SJSA1 (cell line): Measurements from ENCODE around the gene AK5. TPM values are rescaled to one million over a fixed set of nuclear protein-coding genes. Genes with fewer than 3 reads are reported as not detected.
A peak's percentile ranks its signal among the peaks of the same experiment; 100 is the strongest.

Source experiments
- DNase-seq, 2 experiments: peaks; one replicate each; pipeline ENCODE4 v3.0.0-alpha.2; 2015 to 2020; ENCODE audit warnings: low spot score in 2 of 2, low read depth in 1 of 2
- H3K27ac ChIP-seq: fragments of 250-450 bp; sonication (Bioruptor Pico); 2 replicates; pipeline ENCODE4 v1.5.1; 2020; ENCODE audit warnings: mild to moderate bottlenecking, moderate library complexity
- H3K27me3 ChIP-seq: fragments of 250-450 bp; sonication (Bioruptor Pico); replicated peaks from 2 replicates; pipeline ENCODE4 v1.5.1; 2020; ENCODE audit warnings: mild to moderate bottlenecking, moderate library complexity
- H3K36me3 ChIP-seq: fragments of 250-450 bp; sonication (Bioruptor Pico); 2 replicates; pipeline ENCODE4 v1.5.1; 2020; ENCODE audit warnings: mild to moderate bottlenecking
- H3K4me1 ChIP-seq: fragments of 250-450 bp; sonication (Bioruptor Pico); replicated peaks from 2 replicates; pipeline ENCODE4 v1.6.1; 2021; ENCODE audit warnings: mild to moderate bottlenecking
- H3K4me3 ChIP-seq: fragments of 250-450 bp; sonication (Bioruptor Pico); 2 replicates; pipeline ENCODE4 v1.5.1; 2020; ENCODE audit warnings: mild to moderate bottlenecking
- H3K9me3 ChIP-seq: fragments of 250-450 bp; sonication (Bioruptor Pico); replicated peaks from 2 replicates; pipeline ENCODE4 v1.5.1; 2020; ENCODE audit warnings: mild to moderate bottlenecking
- total RNA-seq: library from RNA; depleted of rRNA; stranded (reverse); fragments of >200 nt; shearing (Covaris generic); gene quantifications from 2 replicates; pipeline ENCODE4 v1.2.3, GENCODE V29; 2014

Gene AK5
- total RNA-seq, 1 experiment from 2014 or later, result 1.4 TPM

DNA sequence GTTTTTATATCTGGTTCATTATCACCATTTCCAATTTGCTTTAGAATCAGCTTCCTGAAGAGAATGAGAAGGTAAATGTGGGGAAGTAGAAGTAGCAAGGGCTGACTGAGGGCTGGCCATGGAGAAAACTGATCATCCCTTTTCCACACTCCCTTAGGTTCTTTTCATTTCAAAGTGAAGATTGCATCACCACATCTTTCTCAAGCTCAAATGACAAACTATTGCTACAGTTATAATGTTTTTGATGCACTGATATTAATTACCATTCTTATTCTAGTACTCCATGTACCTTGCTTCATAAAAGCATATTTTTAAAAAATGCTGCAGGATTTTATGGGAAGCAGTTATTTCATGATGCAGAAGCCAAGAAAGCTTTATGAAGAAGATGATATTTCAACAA lies 7.9 kb upstream of the AK5 start:
- H3K27ac ChIP-seq, result no peak overlapping the region
- H3K36me3 ChIP-seq, result no peaks in the 10 kb centered on the region
- no peak overlapping the region for H3K4me3 ChIP-seq
- no peaks in the 10 kb centered on the region for H3K9me3 ChIP-seq
- no peaks in the 10 kb centered on the region for H3K4me1 ChIP-seq
- no peaks in the 10 kb centered on the region; the same call in none of the 2 replicates for H3K27me3 ChIP-seq
- no peak for DNase-seq

DNA sequence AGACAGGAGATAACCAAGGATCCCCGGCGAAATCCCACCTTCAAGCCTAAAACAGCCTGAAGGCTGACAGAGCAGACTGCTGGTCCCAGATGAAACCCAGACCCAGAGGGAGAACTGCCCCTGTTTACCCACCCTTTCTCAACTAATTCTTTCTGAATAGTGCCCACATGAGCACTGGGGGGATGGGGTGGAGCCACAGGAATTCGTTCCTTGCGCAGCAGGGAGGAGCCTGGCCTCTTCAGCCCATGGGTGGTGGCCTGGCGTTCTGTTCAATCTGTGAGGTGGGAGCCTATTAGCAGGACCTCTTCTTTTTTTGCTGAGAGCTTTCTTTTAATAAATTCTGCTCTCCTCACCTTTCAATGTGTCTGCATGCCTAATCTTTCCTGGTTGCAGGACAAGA lies 6.6 kb upstream of the AK5 start:
- Histone ChIP-seq H3K27me3 (no peaks in the 10 kb centered on the region; the same call in none of the 2 replicates), H3K9me3 (no peaks in the 10 kb centered on the region), H3K4me3 (no peak overlapping the region), H3K27ac (no peak overlapping the region), H3K36me3 (no peaks in the 10 kb centered on the region), H3K4me1 (no peaks in the 10 kb centered on the region)
- DNase-seq, result no peak

DNA sequence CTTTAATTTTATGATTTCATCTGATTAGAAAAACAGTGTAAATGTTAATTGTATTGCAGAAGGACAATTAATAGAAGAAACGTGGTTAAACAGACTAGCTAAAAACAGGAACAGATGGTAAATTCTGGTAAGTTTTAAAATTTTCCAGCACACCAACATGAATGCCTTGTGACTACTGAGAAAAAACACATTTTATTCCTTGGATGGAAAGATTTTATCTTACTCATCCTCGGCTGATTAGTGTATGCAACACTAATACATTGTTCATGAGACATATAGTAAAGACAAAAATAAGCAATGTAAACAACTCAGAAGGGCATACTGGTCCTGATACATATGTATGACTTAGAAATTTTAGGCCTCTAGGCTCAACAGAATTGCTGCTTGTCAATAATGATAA lies 4.9 kb upstream of the AK5 start:
- peaks cover 4% of the 10 kb centered on the region; the same call in 1 of the 2 replicates for H3K4me1 ChIP-seq
- peaks cover 12% of the 10 kb centered on the region for H3K27me3 ChIP-seq
- no peaks in the 10 kb centered on the region for H3K36me3 ChIP-seq
- no peaks in the 10 kb centered on the region for H3K9me3 ChIP-seq
- DNase-seq, result no peak
- no peak overlapping the region for H3K4me3 ChIP-seq
- H3K27ac ChIP-seq, result no peak overlapping the region

DNA sequence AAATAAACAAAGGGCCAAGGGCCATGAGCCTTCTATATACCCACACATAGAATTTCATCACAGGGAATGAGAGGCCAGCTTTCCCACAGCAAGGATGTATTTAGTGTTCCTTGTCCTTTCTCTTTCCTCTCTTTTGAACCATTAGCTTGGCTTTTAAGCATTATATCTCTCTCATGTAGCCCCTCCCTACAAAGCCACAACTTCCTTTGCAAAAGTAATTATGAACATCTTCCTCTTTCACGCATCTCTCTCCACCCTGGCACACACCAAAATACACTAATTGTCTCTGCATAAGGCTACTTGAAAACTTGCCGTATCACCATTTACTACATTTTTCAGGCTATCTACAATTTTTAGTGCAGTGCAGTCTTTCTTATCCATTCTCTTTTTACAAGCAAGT lies 1.9 kb upstream of the AK5 start:
- no peaks in the 10 kb centered on the region for H3K36me3 ChIP-seq
- H3K4me1 ChIP-seq, result peaks cover 14% of the 10 kb centered on the region
- DNase-seq, result no peak
- H3K4me3 ChIP-seq, result no peak overlapping the region
- peaks cover 33% of the 10 kb centered on the region for H3K27me3 ChIP-seq
- H3K27ac ChIP-seq, result no peak overlapping the region
- H3K9me3 ChIP-seq, result no peaks in the 10 kb centered on the region; the same call in 1 of the 2 replicates

DNA sequence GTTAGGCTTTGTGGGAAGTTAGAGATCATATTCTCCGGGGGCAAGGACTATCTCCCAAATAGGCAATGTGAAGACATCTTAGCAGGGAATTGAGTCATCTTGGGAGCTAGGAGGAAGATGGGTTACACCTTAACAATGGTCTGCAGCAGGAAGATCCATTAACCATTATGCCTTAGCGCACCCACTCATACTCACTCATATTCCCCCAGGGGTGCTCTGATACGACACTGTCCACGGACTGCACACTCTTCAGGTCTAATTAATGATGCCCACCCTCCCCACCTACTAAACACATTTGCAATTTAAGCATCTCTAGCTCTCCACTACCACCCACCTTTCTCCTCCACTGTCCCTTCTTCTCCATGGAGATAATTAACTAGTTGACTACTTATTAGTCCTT lies 857 bp upstream of the AK5 start:
- Histone ChIP-seq H3K36me3 (no peaks in the 10 kb centered on the region), H3K9me3 (no peaks in the 10 kb centered on the region; the same call in 1 of the 2 replicates), H3K27me3 (peaks cover 38% of the 10 kb centered on the region), H3K4me1 (peaks cover 14% of the 10 kb centered on the region), H3K27ac (no peak overlapping the region), H3K4me3 (no peak overlapping the region)
- no peak for DNase-seq

DNA sequence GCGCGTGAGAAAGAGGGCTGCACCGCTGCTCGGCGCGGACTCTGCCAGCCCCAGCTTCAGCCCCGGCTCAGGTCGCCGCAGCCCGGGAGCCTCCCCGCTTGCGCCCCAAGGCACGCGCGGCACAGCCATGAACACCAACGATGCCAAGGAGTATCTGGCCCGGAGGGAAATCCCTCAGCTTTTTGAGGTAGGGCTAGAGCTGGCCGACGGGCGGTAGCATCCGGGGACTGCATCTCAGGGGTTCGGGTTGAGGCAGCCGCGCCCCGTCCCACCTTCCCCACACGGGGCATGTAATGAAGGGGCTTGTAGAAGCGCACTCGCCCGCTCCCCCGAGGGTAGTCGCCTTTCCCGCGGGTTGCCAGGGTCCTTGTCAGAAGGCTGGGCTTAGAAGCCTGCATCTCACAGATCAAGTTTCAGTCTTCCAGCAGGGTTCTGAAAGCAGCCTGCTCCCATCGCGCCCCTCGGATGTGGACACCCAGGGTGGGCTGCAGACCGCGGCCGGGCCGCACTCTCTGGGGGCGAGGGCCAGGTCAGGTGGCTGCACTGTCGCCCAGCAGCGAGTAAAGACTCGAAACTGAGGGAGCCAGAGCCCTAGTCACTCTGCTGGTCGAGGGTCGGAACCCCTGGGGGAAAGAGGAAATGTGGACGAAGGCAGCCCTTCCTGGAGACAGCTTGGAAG lies 507 bp downstream of the AK5 start:
- H3K27ac ChIP-seq, result no peak overlapping the region
- H3K36me3 ChIP-seq, result no peaks in the 10 kb centered on the region
- no peaks in the 10 kb centered on the region; the same call in 1 of the 2 replicates for H3K9me3 ChIP-seq
- peak overlapping the region; percentile 47 for H3K4me3 ChIP-seq
- peak; percentile 39 to 40 for DNase-seq
- peaks cover 14% of the 10 kb centered on the region for H3K4me1 ChIP-seq
- H3K27me3 ChIP-seq, result peaks cover 41% of the 10 kb centered on the region

DNA sequence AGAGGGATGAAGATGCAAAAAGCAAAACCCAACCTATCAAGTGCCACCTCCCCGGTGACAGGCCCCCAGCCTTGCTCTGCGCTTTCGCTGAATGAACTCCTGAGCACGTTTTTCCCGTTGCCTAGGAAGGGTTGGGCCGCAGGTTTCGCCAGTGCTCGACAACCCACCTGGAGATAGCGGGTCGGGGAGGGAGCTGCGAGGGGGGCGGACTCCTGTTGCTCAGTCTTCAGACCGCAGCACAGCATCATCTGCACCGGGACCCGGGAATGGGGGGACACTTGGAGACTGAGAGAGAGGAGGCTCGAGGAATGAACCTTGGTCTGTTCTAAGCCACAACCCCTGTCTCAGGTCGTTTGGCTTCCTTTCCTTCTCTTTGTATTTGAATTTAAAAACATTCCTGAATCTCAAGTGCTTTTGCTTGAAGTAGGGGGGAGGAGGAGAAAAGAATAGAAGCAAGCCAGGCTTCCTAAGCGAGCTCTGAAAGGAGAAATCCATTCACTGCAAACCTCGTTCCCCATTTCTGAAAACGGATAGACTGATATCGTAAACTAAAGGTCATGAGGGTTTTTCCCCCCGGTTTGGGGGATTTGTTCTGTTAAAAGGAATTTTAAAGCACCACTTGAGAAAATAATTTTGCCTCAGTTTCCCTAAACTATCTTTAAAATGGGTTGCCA lies 1.2 kb downstream of the AK5 start:
- H3K27me3 ChIP-seq, result peaks cover 41% of the 10 kb centered on the region
- H3K27ac ChIP-seq, result no peak overlapping the region
- peak in 1 of 2 experiments; percentile 4 for DNase-seq
- peak overlapping the region; percentile 47 for H3K4me3 ChIP-seq
- peaks cover 14% of the 10 kb centered on the region for H3K4me1 ChIP-seq
- no peaks in the 10 kb centered on the region for H3K36me3 ChIP-seq
- H3K9me3 ChIP-seq, result no peaks in the 10 kb centered on the region; the same call in 1 of the 2 replicates

DNA sequence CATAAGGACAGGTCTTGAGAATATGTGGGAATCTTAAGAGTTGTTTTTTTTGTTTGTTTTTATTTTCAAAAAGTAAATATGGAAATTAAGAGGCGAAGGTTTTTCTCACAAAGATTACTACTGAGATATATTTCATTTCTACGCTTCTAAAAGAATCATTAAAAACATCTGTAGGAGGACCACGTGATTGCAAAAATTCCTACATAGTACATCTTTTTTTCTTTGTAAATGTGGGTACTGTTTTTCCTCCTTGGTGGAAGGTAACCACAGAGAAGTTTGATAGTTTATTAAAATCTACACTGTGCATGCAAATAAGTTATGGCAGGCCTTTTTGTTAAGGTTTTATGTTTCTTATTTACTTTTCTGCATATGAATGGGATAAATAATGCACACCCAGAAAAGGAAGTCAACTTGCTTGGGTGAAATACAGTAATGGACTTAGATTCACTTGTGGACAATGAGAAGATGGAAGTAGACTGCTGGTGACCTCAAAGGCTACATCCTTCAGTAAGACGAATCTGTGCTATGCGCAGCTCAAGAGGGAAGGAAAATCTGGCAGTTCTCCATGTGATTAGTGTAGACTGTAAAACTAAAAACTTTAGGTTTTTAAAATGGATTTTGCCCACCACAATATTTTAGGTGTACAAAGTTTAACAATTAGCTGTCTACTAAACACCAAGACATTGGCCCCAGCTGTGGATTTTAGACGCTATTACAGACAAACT lies 2.0 kb downstream of the AK5 start:
- no peaks in the 10 kb centered on the region for H3K36me3 ChIP-seq
- DNase-seq, result no peak
- H3K27ac ChIP-seq, result no peak overlapping the region
- no peaks in the 10 kb centered on the region; the same call in 1 of the 2 replicates for H3K9me3 ChIP-seq
- peaks cover 14% of the 10 kb centered on the region for H3K4me1 ChIP-seq
- peaks cover 41% of the 10 kb centered on the region for H3K27me3 ChIP-seq
- H3K4me3 ChIP-seq, result no peak overlapping the region

DNA sequence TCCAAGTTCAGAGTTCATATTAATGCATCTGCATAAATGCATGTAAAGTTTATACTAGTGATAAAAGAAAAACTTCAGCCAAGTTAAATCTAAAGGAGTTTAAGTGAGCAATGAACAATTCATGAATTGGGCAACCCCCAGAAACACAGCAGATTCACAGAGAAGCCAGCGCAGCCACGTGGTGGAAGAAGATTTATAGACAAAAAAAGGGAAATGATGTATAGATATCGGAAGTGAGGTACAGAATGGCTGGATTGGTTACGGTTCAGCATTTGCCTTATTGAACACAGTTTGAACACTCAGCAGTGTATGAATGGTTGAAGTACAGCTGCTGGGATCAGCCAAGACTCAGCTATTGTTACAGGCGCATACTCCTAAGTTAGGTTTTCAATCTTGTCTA lies 5.7 kb downstream of the AK5 start:
- H3K27me3 ChIP-seq, result peaks cover 24% of the 10 kb centered on the region
- H3K4me3 ChIP-seq, result no peak overlapping the region
- H3K27ac ChIP-seq, result no peak overlapping the region
- H3K9me3 ChIP-seq, result no peaks in the 10 kb centered on the region; the same call in 1 of the 2 replicates
- no peak for DNase-seq
- peaks cover 5% of the 10 kb centered on the region for H3K4me1 ChIP-seq
- no peaks in the 10 kb centered on the region for H3K36me3 ChIP-seq

DNA sequence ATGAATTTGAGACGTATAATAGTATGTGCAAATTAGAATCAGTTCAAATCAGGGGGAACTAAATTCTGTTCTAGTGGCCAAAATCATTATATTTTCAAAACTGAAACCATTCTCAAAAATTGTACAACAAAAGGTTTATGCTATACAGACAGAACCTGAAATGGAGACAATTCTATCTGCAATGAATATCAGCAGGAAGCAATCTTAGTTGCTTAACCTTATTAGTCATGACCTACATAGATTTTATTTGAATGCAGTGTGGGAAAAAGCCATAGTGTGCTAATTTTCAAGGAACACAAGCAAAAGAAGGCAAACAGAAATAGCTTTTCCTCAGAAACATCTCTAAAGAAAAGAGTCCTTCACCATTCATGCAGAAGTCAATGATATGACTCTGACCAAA lies 6.5 kb downstream of the AK5 start:
- peaks cover 17% of the 10 kb centered on the region for H3K27me3 ChIP-seq
- no peak overlapping the region for H3K27ac ChIP-seq
- no peaks in the 10 kb centered on the region for H3K4me1 ChIP-seq
- no peaks in the 10 kb centered on the region; the same call in 1 of the 2 replicates for H3K9me3 ChIP-seq
- no peak overlapping the region for H3K4me3 ChIP-seq
- H3K36me3 ChIP-seq, result no peaks in the 10 kb centered on the region
- no peak for DNase-seq

DNA sequence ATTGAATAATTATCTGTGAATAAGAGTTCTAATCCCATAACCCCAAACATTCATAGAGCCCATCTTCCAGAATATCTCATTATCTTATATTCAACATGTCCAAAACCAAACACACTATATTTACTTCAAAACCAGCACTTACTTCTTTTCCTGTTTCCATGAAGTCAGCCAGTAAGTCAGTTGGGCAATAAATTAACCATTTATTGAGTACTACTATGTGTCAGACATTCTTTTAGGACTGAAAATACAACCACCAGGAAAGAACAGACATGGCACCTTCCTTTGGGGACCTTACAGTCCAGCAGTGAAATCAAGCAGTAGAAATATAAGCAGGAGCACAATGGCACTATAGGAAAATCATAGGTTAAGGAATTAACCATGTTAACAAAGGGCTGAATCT lies 8.8 kb downstream of the AK5 start:
- H3K4me3 ChIP-seq, result no peak overlapping the region
- DNase-seq, result no peak
- H3K27me3 ChIP-seq, result 0 out of 2 replicates have a peak, but pooled peaks cover 7% of the 10 kb centered on the region
- no peak overlapping the region for H3K27ac ChIP-seq
- no peaks in the 10 kb centered on the region for H3K36me3 ChIP-seq
- H3K4me1 ChIP-seq, result no peaks in the 10 kb centered on the region
- H3K9me3 ChIP-seq, result no peaks in the 10 kb centered on the region

DNA sequence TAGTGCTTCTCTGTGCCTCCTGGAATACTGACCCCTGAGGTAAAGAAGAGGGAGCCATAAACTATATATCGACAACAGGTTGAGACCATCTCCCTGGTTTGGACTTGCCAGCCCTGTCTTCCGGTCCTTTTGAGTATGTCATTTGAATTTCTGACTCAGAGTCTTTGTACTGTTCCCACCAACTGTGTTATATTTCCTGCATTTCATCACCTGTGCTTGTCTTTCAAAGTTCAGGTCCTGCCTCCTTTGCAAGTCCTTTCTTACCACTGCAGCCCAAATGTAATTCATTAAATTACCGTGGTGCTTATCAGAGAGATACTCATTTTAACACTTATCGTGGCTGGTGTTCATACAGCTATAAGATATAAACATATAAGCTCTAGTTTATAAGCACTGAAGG lies 10.7 kb downstream of the AK5 start:
- Histone ChIP-seq H3K4me3 (no peak overlapping the region), H3K27ac (no peak overlapping the region), H3K27me3 (no peaks in the 10 kb centered on the region), H3K36me3 (no peaks in the 10 kb centered on the region), H3K9me3 (no peaks in the 10 kb centered on the region), H3K4me1 (no peaks in the 10 kb centered on the region)
- no peak for DNase-seq

DNA sequence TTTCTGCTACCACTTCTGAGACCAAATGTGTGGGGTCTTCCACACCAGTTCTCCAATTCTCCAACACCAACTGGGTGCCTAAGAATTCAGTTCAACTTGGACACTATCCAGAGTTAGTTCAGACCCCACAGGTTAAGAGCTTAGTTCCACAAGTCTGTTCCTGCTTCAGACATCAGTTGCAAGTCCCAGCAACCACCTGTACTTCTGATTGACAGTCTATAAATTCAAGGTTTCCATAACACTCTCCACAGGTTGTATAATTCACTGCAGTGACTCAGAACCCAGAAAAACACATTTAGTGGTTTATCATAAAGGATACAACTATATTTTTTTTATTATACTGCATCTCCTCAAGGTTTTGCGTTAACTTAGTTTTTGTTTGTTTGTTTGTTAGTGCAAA lies 18.7 kb downstream of the AK5 start:
- DNase-seq, result no peak
- H3K27me3 ChIP-seq, result no peaks in the 10 kb centered on the region
- H3K4me3 ChIP-seq, result no peak overlapping the region
- H3K9me3 ChIP-seq, result no peaks in the 10 kb centered on the region
- H3K36me3 ChIP-seq, result no peaks in the 10 kb centered on the region
- no peaks in the 10 kb centered on the region for H3K4me1 ChIP-seq
- no peak overlapping the region for H3K27ac ChIP-seq

DNA sequence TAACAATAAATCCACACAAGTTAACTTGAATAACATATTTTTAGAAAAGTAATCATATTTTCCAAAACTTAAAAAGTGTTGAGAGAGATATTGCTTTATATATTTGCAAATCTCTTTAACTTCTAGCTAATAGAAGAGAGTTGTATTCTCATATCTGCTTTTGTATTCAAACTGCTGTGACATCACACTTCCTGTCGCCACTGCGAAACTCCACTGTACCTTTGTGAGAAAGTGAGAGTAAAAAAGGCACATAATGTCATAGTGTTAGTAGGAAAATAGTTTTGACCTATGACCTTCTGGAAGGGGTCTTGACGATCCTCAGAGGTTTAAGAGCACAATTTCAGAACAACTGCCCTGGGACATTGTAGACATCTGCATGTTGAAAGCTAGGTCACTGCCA lies 21.6 kb downstream of the AK5 start:
- no peak overlapping the region for H3K4me3 ChIP-seq
- H3K27me3 ChIP-seq, result no peaks in the 10 kb centered on the region
- no peak for DNase-seq
- H3K36me3 ChIP-seq, result no peaks in the 10 kb centered on the region
- no peaks in the 10 kb centered on the region for H3K4me1 ChIP-seq
- no peaks in the 10 kb centered on the region for H3K9me3 ChIP-seq
- H3K27ac ChIP-seq, result no peak overlapping the region
